GM12875 (cell line): ENCODE data around the gene RNF112.
A peak's percentile ranks its signal among the peaks of the same experiment; 100 is the strongest.

ENCODE experiments used
- H3K4me3 ChIP-seq: one replicate; pipeline ENCODE4 v1.5.1; 2011; ENCODE audit warnings: low read depth, low read length, control low read depth
- CTCF ChIP-seq: IDR thresholded peaks from 2 replicates; pipeline ENCODE4 v1.5.1; 2011; ENCODE audit warnings: low read depth, mild to moderate bottlenecking, control low read depth, inconsistent platforms, low read length, moderate library complexity, borderline replicate concordance; ENCODE audit not compliant: insufficient read depth

Gene RNF112

DNA sequence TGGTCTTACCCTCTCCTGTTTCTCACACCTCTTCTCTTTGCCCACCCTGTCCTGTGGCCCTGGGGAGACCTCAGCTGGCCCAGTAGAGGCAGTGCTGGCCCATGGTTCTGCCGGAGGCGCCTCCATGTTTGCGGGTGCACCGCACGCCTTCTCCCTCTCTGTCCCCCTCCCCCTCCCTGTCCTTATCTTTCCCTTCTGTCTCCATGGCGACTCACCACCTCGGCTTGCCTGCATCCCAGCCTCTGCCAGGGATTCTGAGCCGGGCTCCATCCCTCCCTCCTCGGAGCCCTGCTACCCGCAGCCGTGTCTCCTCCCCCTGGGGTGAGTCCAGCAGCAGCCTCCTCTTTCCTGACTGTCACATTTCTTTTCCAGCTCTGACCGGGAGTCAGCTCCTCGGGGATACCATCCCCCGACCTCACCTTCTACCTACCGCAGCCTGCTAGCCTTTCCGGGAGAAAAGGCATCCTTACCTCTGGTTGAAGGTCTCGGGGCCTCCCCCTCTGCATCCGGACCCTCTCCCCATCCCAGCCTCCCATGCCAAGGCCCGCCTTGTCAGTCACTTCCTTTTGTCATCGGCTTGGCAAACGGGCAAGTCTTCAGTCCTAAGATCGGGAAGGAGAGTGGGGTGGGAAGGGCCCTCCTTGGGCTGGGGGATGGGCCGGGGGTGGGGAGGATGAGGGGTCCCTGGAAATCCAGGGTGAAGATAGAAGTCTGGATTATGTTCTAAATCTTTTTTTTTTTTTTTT lies at the start of gene RNF112:
Gene RNF112, plus strand, starts transcription at position 358 of the 746 bp plus-strand sequence. Its CDS starts 177 bp downstream, at position 535.
- H3K4me3 ChIP-seq, result no peak within 1 kb of the TSS
- TF ChIP-seq CTCF, result no peak

- no peak overlapping the region for H3K4me3 ChIP-seq
Observed at GRCh38 chr17:19361326-19361725, 49.7 kb upstream of the RNF112 start.

DNA sequence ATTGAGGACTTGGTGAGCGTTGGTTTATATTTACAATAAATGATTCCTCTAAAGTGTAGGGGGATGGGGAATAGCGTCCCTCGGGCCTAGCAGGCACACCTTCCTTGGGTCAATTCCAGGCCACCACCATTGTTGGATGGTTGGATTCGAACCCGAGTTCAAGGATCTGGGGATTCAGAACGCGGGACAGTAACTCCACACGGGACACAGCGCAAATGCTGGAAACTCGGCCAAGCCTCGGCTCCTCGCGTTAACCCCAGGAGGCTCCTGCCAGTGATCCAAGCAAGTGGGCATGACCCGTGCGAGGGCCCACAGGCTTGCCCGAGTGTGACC lies 49.1 kb upstream of the RNF112 start:
- peak overlapping the region; percentile 57 for H3K4me3 ChIP-seq
- TF ChIP-seq CTCF, result no peak

More at GRCh38 chr17:19361326-19361725, 49.7 kb upstream of the RNF112 start:
- TF ChIP-seq CTCF, result no peak

DNA sequence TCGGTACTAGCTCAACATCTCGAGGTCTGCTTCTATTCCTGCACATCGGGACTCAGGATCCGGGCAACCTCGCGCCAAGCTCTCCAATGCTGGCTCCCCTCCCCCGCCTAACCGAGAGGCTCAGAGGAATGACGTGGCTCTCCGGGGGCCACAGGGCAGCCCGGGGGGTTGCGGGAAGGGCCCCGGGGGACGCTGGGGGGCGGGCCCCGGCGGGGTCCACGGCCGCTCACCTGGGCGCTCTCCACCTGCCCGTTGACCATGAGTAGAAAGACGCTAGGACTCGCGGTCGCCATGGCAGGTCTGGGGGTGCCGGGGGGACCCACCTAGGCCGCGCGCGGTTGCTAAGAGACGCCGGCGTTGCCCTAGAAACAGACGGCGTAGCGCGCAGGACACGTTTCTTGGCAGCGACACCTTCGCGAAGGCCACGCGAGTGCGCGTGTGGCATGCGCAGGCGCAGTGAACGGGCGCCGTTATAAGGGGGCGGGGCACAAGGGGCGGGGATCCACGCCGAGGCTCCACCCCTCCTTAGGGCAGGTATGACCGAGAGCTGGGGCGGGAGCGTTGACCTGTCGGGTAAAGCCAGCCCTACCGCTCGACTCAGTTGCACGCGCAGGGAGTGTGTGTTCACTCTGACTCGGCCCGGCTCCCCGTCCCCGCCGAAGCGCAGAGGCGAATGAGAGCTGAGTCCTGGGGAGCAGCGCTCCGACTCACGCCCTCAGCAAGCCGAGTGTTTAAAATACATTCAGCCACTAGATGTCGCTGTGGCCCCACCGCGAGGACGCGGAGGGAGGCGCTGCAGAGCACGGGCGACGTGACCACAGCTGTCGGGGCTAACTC lies 48.5 kb upstream of the RNF112 start, which contains the start of gene B9D1:
Gene B9D1, minus strand, starts transcription at position 447 of the 837 bp plus-strand sequence. Its CDS starts 154 bp downstream, at position 293.
- TF ChIP-seq CTCF, result peak; percentile 90
- peak within 1 kb of the TSS; percentile 57 for H3K4me3 ChIP-seq

GRCh38 chr17:19363114-19363438 lies 48.0 kb upstream of the RNF112 start:
- no peak for TF ChIP-seq CTCF
- H3K4me3 ChIP-seq, result no peak overlapping the region

DNA sequence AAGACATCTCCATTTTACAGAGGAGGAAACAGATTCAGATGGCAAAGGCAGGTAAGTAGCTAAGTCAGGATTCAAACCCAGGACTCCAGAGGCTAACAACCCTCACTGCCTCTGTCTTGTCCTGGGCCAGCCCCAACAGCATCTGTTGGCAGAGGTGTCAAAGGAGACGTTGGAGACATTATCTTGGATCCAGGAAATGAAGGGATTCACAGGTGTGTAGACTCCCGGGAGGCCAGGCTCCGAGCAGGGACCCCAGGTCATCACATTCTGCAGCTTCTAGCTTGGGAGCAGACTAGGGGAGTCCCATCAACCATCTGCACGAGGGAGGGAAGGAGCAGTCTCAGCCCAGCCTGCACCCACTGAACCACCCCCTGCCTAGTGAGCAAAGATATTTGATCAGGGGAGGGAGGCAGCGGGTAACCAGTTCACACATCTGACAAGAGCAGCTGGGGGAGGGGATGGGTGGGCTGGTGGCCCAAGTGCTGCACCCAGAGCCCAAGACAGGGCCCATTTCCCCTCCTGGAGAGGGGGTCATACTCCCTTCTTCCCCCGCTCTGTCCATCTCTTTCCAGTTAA lies 47.5 kb upstream of the RNF112 start:
- H3K4me3 ChIP-seq, result no peak overlapping the region
- TF ChIP-seq CTCF, result no peak
